H1 (cell line): ENCODE results near the gene ZNF180. TPM values are rescaled to one million over a fixed set of nuclear protein-coding genes. Genes with fewer than 3 reads are reported as not detected.

ENCODE experiments used
- CTCF ChIA-PET: fragments of 300-600 bp; sonication (Branson Sonifier 250); formaldehyde crosslinking; loops from one replicate; lab custom pipeline; 2021; ENCODE audit not compliant: partially characterized antibody; lab: Charles Lee
- POLR2A ChIA-PET: fragments of 300-600 bp; sonication (Branson Sonifier 250); formaldehyde crosslinking; loops from one replicate; lab custom pipeline; 2021; ENCODE audit warnings: inconsistent platforms; ENCODE audit not compliant: partially characterized antibody; lab: Charles Lee
- DNase-seq, 2 experiments: peaks; one replicate each; pipeline versions ENCODE4 v3.0.0 to v3.0.0-alpha.2; 2010 to 2022; ENCODE audit warnings: low spot score in 2 of 2, low read depth in 1 of 2, mixed read lengths in 1 of 2
- FAIRE-seq: peaks from 2 replicates; lab custom pipeline; 2011; peaks lifted over from hg19 to GRCh38; lab: Jason Lieb, UNC
- H2AFZ ChIP-seq: 2 replicates; pipeline ENCODE4 v1.8.1; 2012; ENCODE audit warnings: low read length, inconsistent platforms
- H2AK5ac ChIP-seq: 2 replicates; pipeline ENCODE4 v1.6.1; 2013; ENCODE audit warnings: low read depth, low read length
- H2BK120ac ChIP-seq: replicated peaks from 2 replicates; pipeline ENCODE3; 2013; ENCODE audit warnings: low read depth, low read length, inconsistent platforms
- H2BK12ac ChIP-seq: 2 replicates; pipeline ENCODE4 v1.6.1; 2013; ENCODE audit warnings: low read depth, low read length
- H2BK15ac ChIP-seq: 2 replicates; pipeline ENCODE4 v1.6.1; 2013; ENCODE audit warnings: low read length
- H2BK20ac ChIP-seq: 2 replicates; pipeline ENCODE4 v1.6.1; 2013; ENCODE audit warnings: low read length
- H2BK5ac ChIP-seq: 2 replicates; pipeline ENCODE4 v1.6.1; 2013; ENCODE audit warnings: low read depth, low read length
- H3K14ac ChIP-seq: 2 replicates; pipeline ENCODE4 v1.6.1; 2013; ENCODE audit warnings: inconsistent platforms; ENCODE audit not compliant: insufficient read length
- H3K18ac ChIP-seq: 2 replicates; pipeline ENCODE4 v1.6.1; 2013; ENCODE audit warnings: low read length; ENCODE audit errors: extremely low read depth
- H3K23ac ChIP-seq: 2 replicates; pipeline ENCODE4 v1.6.1; 2013; ENCODE audit warnings: inconsistent platforms; ENCODE audit not compliant: insufficient read length
- H3K23me2 ChIP-seq: 2 replicates; pipeline ENCODE4 v1.6.1; 2013; ENCODE audit warnings: low read depth, low read length
- H3K27ac ChIP-seq: 2 replicates; pipeline ENCODE4 v1.6.1; 2011; ENCODE audit warnings: low read depth, low read length, inconsistent platforms
- H3K27me3 ChIP-seq, 4 experiments: replicated peaks in 1 of 4; 1 replicate in 1 of 4; 2 replicates in 3 of 4; pipeline versions ENCODE4 v1.6.1 to v1.8.1; 2011 to 2013; ENCODE audit warnings: low read length in 3 of 4, mild to moderate bottlenecking in 3 of 4, inconsistent platforms in 2 of 4, mixed read lengths in 2 of 4, moderate library complexity in 1 of 4; ENCODE audit not compliant: control insufficient read depth in 3 of 4, insufficient read depth in 3 of 4; ENCODE audit errors: extremely low read depth in 1 of 4
- H3K36me3 ChIP-seq, 4 experiments: 2 replicates each; pipeline versions ENCODE4 v1.6.1 to v1.8.1; 2011 to 2013; ENCODE audit warnings: mild to moderate bottlenecking in 4 of 4, low read length in 3 of 4, moderate library complexity in 2 of 4, control low read depth in 1 of 4, inconsistent platforms in 1 of 4; ENCODE audit not compliant: insufficient read depth in 4 of 4, control insufficient read depth in 2 of 4
- H3K4ac ChIP-seq: replicated peaks from 2 replicates; pipeline ENCODE3; 2013; ENCODE audit warnings: low read length, low read depth, mixed read lengths, inconsistent platforms; ENCODE audit not compliant: insufficient read length
- H3K4me1 ChIP-seq, 4 experiments: replicated peaks in 1 of 4; 1 replicate in 1 of 4; 2 replicates in 3 of 4; pipeline versions ENCODE4 v1.6.1 to v1.8.1; 2011 to 2013; ENCODE audit warnings: low read length in 3 of 4, inconsistent platforms in 2 of 4, mixed read lengths in 1 of 4; ENCODE audit not compliant: insufficient read depth in 4 of 4, control insufficient read depth in 3 of 4
- H3K4me2 ChIP-seq, 2 experiments: 2 replicates each; pipeline versions ENCODE4 v1.6.1 to v1.8.1; 2011 to 2013; ENCODE audit warnings: low read depth in 2 of 2, low read length in 2 of 2, control low read depth in 1 of 2, inconsistent platforms in 1 of 2, mild to moderate bottlenecking in 1 of 2; ENCODE audit not compliant: insufficient read depth in 1 of 2
- H3K4me3 ChIP-seq, 4 experiments: fragments of 200-600, 300-600 bp in 1 of 4; sonication (generic), shearing (Covaris generic), sonication (Bioruptor Twin) in 1 of 4; 2 replicates each; pipeline versions ENCODE4 v1.5.1 to v1.8.1; 2011 to 2016; ENCODE audit warnings: low read length in 4 of 4, low read depth in 3 of 4, control low read depth in 2 of 4, inconsistent platforms in 2 of 4, mild to moderate bottlenecking in 2 of 4, mixed read lengths in 1 of 4, moderate library complexity in 1 of 4; ENCODE audit not compliant: insufficient read depth in 2 of 4; ENCODE audit errors: extremely low read depth in 1 of 4
- H3K56ac ChIP-seq: replicated peaks from 2 replicates; pipeline ENCODE3; 2013; ENCODE audit warnings: low read depth, mild to moderate bottlenecking, mixed read lengths, low read length, inconsistent platforms; ENCODE audit not compliant: insufficient read length
- H3K79me1 ChIP-seq: 2 replicates; pipeline ENCODE4 v1.6.1; 2013; ENCODE audit warnings: low read depth, low read length, control low read depth
- H3K79me2 ChIP-seq, 2 experiments: 2 replicates each; pipeline versions ENCODE4 v1.6.1 to v1.8.1; 2012 to 2013; ENCODE audit warnings: low read length in 2 of 2, mild to moderate bottlenecking in 2 of 2, inconsistent platforms in 1 of 2; ENCODE audit not compliant: insufficient read depth in 2 of 2, control insufficient read depth in 1 of 2
- H3K9ac ChIP-seq, 4 experiments: replicated peaks in 1 of 4; 1 replicate in 1 of 4; 2 replicates in 3 of 4; pipeline versions ENCODE4 v1.6.1 to v1.8.1; 2011 to 2013; ENCODE audit warnings: low read depth in 3 of 4, low read length in 3 of 4, control low read depth in 2 of 4, mild to moderate bottlenecking in 2 of 4, moderate library complexity in 2 of 4, inconsistent platforms in 1 of 4; ENCODE audit errors: extremely low read depth in 1 of 4
- H3K9me3 ChIP-seq, 2 experiments: 2 replicates each; pipeline versions ENCODE4 v1.6.1 to v1.8.1; 2012 to 2013; ENCODE audit warnings: mild to moderate bottlenecking in 2 of 2, moderate library complexity in 2 of 2, control low read depth in 1 of 2, inconsistent platforms in 1 of 2, low read depth in 1 of 2, low read length in 1 of 2, mixed read lengths in 1 of 2; ENCODE audit not compliant: insufficient read depth in 2 of 2
- H4K20me1 ChIP-seq, 2 experiments: replicated peaks in 1 of 2; 2 replicates each; pipeline versions ENCODE3 to v1.8.1; 2011 to 2013; ENCODE audit warnings: inconsistent platforms in 2 of 2, low read length in 2 of 2, mild to moderate bottlenecking in 1 of 2; ENCODE audit not compliant: insufficient read depth in 2 of 2, control insufficient read depth in 1 of 2
- H4K5ac ChIP-seq: 2 replicates; pipeline ENCODE4 v1.6.1; 2013; ENCODE audit warnings: low read length, low read depth, mixed read lengths, inconsistent platforms; ENCODE audit not compliant: insufficient read length
- H4K8ac ChIP-seq: 2 replicates; pipeline ENCODE4 v1.8.0; 2013; ENCODE audit warnings: mild to moderate bottlenecking, moderate library complexity, low read length, inconsistent platforms; ENCODE audit not compliant: insufficient read depth; ENCODE audit errors: extremely low read depth
- H4K91ac ChIP-seq: replicated peaks from 2 replicates; pipeline ENCODE3; 2013; ENCODE audit warnings: low read length, mixed read lengths, inconsistent platforms; ENCODE audit not compliant: insufficient read length
- CBX8 ChIP-seq: fragments of 300-800, 300-1000 bp; sonication (generic); IDR thresholded peaks from 2 replicates; pipeline ENCODE4 v1.7.1; 2016; ENCODE audit warnings: low read depth, low read length, borderline replicate concordance
- CTBP2 ChIP-seq: IDR thresholded peaks from 2 replicates; pipeline ENCODE4 v1.7.0; 2011; ENCODE audit warnings: borderline replicate concordance, mild to moderate bottlenecking, moderate library complexity, mixed read lengths, low read length; ENCODE audit not compliant: insufficient read depth, insufficient read length
- JUN ChIP-seq: IDR thresholded peaks from 2 replicates; pipeline ENCODE4 v1.6.1; 2011; ENCODE audit warnings: low read depth, mild to moderate bottlenecking, improper control_type of control experiment, low read length
- KDM1A ChIP-seq: fragments of 200-600, 300-600 bp; sonication (generic); IDR thresholded peaks from 2 replicates; pipeline ENCODE4 v1.7.1; 2016; ENCODE audit warnings: mild to moderate bottlenecking, low read length, borderline replicate concordance
- PHF8 ChIP-seq: fragments of 200-600 bp; sonication (generic); conservative IDR thresholded peaks from 2 replicates; pipeline ENCODE4 v1.7.1; 2012; ENCODE audit warnings: low read depth, mild to moderate bottlenecking, inconsistent platforms, low read length, moderate library complexity
- RAD21 ChIP-seq, 2 experiments: IDR thresholded peaks in 1 of 2; conservative IDR thresholded peaks in 1 of 2; 2 replicates each; pipeline ENCODE4 v1.6.1; 2011; ENCODE audit warnings: low read depth in 2 of 2, low read length in 2 of 2, improper control_type of control experiment in 1 of 2, inconsistent platforms in 1 of 2, mild to moderate bottlenecking in 1 of 2, moderate library complexity in 1 of 2
- RBBP5 ChIP-seq: IDR thresholded peaks from 2 replicates; pipeline ENCODE4 v1.7.1; 2012; ENCODE audit warnings: low read depth, mild to moderate bottlenecking, inconsistent platforms, low read length, moderate library complexity, borderline replicate concordance
- RXRA ChIP-seq: IDR thresholded peaks from 2 replicates; pipeline ENCODE4 v1.6.1; 2011; ENCODE audit warnings: low read depth, mild to moderate bottlenecking, low read length, moderate library complexity; ENCODE audit not compliant: insufficient read depth
- SP4 ChIP-seq: IDR thresholded peaks from 2 replicates; pipeline ENCODE4 v1.6.1; 2012; ENCODE audit warnings: low read length, inconsistent platforms
- TAF7 ChIP-seq: optimal IDR thresholded peaks from 2 replicates; pipeline ENCODE3; 2011; ENCODE audit warnings: low read depth, mild to moderate bottlenecking, inconsistent platforms, low read length, moderate library complexity, borderline replicate concordance
- TBP ChIP-seq: IDR thresholded peaks from 2 replicates; pipeline ENCODE4 v1.6.1; 2011; ENCODE audit warnings: low read depth, low read length, improper control_type of control experiment
- WGBS, 2 experiments: shearing (Covaris generic) in 1 of 2; methylation state at CpG; one replicate each; pipeline versions ENCODE4 v1.1.6 to v1.1.7; 2013 to 2015; ENCODE audit warnings: low lambda C conversion rate in 2 of 2, mixed read lengths in 2 of 2, inconsistent platforms in 1 of 2, low coverage in 1 of 2, missing lambda C conversion rate in 1 of 2; ENCODE audit not compliant: insufficient replicate concordance in 2 of 2, insufficient coverage in 1 of 2, insufficient read length in 1 of 2; ENCODE audit errors: extremely low coverage in 1 of 2, missing lambda C conversion rate in 1 of 2; 5-methylcytosine and 5-hydroxymethylcytosine counted together
- polyA plus RNA-seq, 7 experiments: library from polyadenylated mRNA; depleted of rRNA in 3 of 7; stranded (reverse) in 5 of 7; unstranded in 2 of 7; fragments of >200 nt in 5 of 7; fragments of 200-250 nt in 2 of 7; gene quantifications; 1 replicate in 5 of 7; 2 replicates in 1 of 7; 4 replicates in 1 of 7; pipeline versions ENCODE4 v1.2.1 to v1.2.3, GENCODE V29; 2011 to 2013; ENCODE audit warnings: missing spikeins in 2 of 7, mixed read lengths in 2 of 7
- total RNA-seq: library from RNA; stranded (reverse); fragmentation: NEBNext Ultra II Directional; extraction: Animal tissue kit (Norgen Biotek cat#: 25700); gene quantifications from 2 replicates; pipeline ENCODE4 v1.2.1, GENCODE V29; 2021
- TF ChIP-seq, protein P1 (sequence below): IDR thresholded peaks from 2 replicates; pipeline ENCODE4 v1.6.1; 2012; ENCODE audit warnings: low read length, inconsistent platforms

The ZNF180 gene
- total and polyA plus RNA-seq, 2 of the 8 experiments (the other 6 are each of a cell fraction or from before 2014, with no cell fraction given) = 1.3 to 8.5 TPM

DNA sequence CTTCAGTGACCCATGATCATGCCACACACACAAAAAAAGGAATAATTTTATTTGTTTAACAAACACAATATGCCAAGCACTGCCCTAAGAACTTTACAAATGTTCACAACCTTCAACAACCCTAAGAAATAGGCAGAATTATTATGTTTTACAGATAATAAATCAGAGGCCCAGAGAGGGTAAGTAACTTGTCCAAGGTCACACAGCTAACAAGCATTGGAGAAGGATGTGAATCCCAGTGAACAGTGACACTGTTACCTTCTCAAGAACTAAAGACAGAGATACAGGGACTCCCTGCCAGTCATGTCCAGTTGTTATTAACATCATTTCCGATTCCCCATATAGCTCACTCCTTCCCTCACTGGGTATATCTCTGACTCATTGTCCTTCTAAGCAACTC, 15.6 kb upstream of the ZNF180 start:
- H2BK12ac ChIP-seq = no peak overlapping the region
- FAIRE-seq (no peak), DNase-seq (no peak)
- no peak overlapping the region for H2BK20ac ChIP-seq
- no peak overlapping the region for H2BK15ac ChIP-seq
- no peak overlapping the region for H4K5ac ChIP-seq
- no peak overlapping the region for H4K8ac ChIP-seq
- no peak overlapping the region for H2BK5ac ChIP-seq
- ChIA-PET CTCF (interaction anchor here (1.2 to 1.3 kb wide), 2 partner anchors 33 to 36 kb away, joined by 3 to 4 read pairs; no protein-coding TSS in a partner anchor), POLR2A (interaction anchor here (1.2 kb wide), 1 partner anchor 14 kb away, joined by 3 read pairs; no protein-coding TSS in a partner anchor)
- H3K56ac ChIP-seq = no peak overlapping the region
- H3K9ac ChIP-seq = no peak overlapping the region
- no peak overlapping the region for H3K4me3 ChIP-seq
- no peak overlapping the region for H4K91ac ChIP-seq
- H3K4me1 ChIP-seq = no peaks in the 10 kb centered on the region
- H3K79me1 ChIP-seq = no peaks in the 10 kb centered on the region
- peaks cover 38 to 39% of the 10 kb centered on the region in 2 experiments for H3K9me3 ChIP-seq
- H3K4me2 ChIP-seq = no peak overlapping the region
- no peaks in the 10 kb centered on the region for H3K79me2 ChIP-seq
- H3K18ac ChIP-seq = no peak overlapping the region
- no peaks in the 10 kb centered on the region for H3K27me3 ChIP-seq
- H3K36me3 ChIP-seq = no peaks in the 10 kb centered on the region
- H2BK120ac ChIP-seq = no peak overlapping the region
- H3K23ac ChIP-seq = no peak overlapping the region
- H3K14ac ChIP-seq = no peak overlapping the region
- 85% methylated on average over 1 of the region's 1 CpG; no CpG with 5 or more reads in 1 of the 2 experiments for WGBS, 2 experiments
- H2AK5ac ChIP-seq = no peak overlapping the region
- no peak overlapping the region for H3K27ac ChIP-seq
- peaks cover 0 to 1% of the 10 kb centered on the region in 2 experiments for H4K20me1 ChIP-seq
- no peak overlapping the region for H2AFZ ChIP-seq
- peaks cover 3% of the 10 kb centered on the region; the same call in 1 of the 2 replicates for H3K23me2 ChIP-seq
- H3K4ac ChIP-seq = no peak overlapping the region
- TF ChIP-seq, protein P1, sequence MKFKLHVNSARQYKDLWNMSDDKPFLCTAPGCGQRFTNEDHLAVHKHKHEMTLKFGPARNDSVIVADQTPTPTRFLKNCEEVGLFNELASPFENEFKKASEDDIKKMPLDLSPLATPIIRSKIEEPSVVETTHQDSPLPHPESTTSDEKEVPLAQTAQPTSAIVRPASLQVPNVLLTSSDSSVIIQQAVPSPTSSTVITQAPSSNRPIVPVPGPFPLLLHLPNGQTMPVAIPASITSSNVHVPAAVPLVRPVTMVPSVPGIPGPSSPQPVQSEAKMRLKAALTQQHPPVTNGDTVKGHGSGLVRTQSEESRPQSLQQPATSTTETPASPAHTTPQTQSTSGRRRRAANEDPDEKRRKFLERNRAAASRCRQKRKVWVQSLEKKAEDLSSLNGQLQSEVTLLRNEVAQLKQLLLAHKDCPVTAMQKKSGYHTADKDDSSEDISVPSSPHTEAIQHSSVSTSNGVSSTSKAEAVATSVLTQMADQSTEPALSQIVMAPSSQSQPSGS = no peak
- TF ChIP-seq KDM1A (no peak), RAD21 (IDR thresholded peaks at IDR 0.05 in 1 of 2, conservative IDR thresholded peaks at IDR 0.05 in 1 of 2; ENCODE audit: low read depth in 2 of 2, low read length in 2 of 2) (no peak), TBP (no peak), JUN (no peak), RBBP5 (no peak), SP4 (no peak), RXRA (no peak), CTBP2 (no peak), TAF7 (no peak), PHF8 (no peak), CBX8 (no peak)
